22Rv1 (cell line): ENCODE measurements around the gene KCMF1.

Experiments
- H3K27ac ChIP-seq: fragments of 450-650 bp; 2 replicates; pipeline ENCODE4 v1.5.1; 2017
- ZFX ChIP-seq: fragments of 450-650 bp; IDR thresholded peaks from 2 replicates; pipeline ENCODE4 v1.6.1; 2017; ENCODE audit warnings: antibody characterized with exemption, borderline replicate concordance
- TF ChIP-seq, protein P1 (sequence below): fragments of 450-650 bp; IDR thresholded peaks from 2 replicates; pipeline ENCODE4 v1.5.1; 2017; ENCODE audit warnings: mild to moderate bottlenecking

KCMF1 gene

DNA sequence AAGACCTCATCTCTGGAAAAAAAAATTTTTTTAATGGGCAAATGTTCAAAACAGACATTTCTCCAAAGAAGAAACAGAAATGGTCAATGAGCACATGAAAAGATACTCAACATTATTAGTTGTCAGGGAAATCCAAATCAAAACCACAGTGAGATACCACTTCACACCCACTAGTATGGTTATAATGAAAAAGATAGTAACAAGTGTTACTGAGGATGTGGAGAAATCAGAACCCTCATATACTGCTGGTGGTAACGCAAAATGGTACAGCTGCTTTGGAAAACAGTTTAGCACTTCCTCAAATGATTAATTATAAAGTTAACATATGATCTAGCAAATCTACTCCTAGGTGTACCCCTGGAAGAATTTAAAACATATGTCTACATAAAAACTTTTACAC is 133.3 kb downstream of the KCMF1 start:
- TF ChIP-seq ZFX, result no peak
- TF ChIP-seq, protein P1, sequence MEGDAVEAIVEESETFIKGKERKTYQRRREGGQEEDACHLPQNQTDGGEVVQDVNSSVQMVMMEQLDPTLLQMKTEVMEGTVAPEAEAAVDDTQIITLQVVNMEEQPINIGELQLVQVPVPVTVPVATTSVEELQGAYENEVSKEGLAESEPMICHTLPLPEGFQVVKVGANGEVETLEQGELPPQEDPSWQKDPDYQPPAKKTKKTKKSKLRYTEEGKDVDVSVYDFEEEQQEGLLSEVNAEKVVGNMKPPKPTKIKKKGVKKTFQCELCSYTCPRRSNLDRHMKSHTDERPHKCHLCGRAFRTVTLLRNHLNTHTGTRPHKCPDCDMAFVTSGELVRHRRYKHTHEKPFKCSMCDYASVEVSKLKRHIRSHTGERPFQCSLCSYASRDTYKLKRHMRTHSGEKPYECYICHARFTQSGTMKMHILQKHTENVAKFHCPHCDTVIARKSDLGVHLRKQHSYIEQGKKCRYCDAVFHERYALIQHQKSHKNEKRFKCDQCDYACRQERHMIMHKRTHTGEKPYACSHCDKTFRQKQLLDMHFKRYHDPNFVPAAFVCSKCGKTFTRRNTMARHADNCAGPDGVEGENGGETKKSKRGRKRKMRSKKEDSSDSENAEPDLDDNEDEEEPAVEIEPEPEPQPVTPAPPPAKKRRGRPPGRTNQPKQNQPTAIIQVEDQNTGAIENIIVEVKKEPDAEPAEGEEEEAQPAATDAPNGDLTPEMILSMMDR, result no peak

GRCh38 chr2:85106489-85107180 is 135.7 kb downstream of the KCMF1 start:
- no peak for TF ChIP-seq ZFX
- TF ChIP-seq, protein P1, result no peak
- no peak overlapping the region for H3K27ac ChIP-seq

More for the DNA sequence above, 133.3 kb downstream of the KCMF1 start:
- no peak overlapping the region for H3K27ac ChIP-seq
